ENCODE data around the gene F2RL2.

The F2RL2 gene

GRCh38 chr5:76642390-76643040 lies 19.3 kb upstream of the F2RL2 start:
- TF ChIP-seq, protein P1, sequence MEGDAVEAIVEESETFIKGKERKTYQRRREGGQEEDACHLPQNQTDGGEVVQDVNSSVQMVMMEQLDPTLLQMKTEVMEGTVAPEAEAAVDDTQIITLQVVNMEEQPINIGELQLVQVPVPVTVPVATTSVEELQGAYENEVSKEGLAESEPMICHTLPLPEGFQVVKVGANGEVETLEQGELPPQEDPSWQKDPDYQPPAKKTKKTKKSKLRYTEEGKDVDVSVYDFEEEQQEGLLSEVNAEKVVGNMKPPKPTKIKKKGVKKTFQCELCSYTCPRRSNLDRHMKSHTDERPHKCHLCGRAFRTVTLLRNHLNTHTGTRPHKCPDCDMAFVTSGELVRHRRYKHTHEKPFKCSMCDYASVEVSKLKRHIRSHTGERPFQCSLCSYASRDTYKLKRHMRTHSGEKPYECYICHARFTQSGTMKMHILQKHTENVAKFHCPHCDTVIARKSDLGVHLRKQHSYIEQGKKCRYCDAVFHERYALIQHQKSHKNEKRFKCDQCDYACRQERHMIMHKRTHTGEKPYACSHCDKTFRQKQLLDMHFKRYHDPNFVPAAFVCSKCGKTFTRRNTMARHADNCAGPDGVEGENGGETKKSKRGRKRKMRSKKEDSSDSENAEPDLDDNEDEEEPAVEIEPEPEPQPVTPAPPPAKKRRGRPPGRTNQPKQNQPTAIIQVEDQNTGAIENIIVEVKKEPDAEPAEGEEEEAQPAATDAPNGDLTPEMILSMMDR (IDR thresholded peaks at IDR 0.05): no peak
- no peak overlapping the region for H3K27ac ChIP-seq
- no peak for DNase-seq (ENCODE audit: low spot score)
- H3K4me3 ChIP-seq: no peak overlapping the region

DNA sequence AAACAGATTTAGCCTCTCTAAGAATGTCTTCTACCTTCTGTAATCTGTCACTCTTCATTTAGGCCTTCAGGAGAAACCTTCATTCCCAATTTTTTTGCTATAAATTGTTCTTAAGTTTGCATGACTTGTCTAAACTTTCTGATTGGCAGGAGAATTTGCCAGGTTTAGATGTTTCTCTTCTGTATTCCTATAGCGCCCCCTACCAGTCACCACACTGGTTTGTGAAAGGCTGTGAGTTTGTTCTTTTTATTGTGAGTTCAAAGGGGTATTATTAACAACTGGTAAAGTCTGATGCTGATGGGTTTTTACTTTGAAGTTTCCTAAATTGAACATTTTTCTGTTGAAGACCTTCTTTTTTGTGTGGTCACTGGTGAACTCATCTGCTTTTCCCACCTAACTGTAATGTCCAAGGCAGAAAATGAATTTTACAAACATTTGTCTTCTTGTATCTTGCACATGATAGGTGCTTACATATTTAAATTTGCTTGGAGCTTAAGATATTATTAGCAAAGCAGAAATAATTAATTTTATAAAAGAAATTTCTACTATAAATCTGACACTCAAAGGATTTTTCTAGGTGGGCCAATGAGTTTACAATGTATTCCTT lies 18.4 kb upstream of the F2RL2 start:
- no peak overlapping the region for H3K4me3 ChIP-seq
- DNase-seq (ENCODE audit: low spot score): no peak
- H3K27ac ChIP-seq: no peak overlapping the region
- TF ChIP-seq, protein P1 (IDR thresholded peaks at IDR 0.05): peak; percentile 29

DNA sequence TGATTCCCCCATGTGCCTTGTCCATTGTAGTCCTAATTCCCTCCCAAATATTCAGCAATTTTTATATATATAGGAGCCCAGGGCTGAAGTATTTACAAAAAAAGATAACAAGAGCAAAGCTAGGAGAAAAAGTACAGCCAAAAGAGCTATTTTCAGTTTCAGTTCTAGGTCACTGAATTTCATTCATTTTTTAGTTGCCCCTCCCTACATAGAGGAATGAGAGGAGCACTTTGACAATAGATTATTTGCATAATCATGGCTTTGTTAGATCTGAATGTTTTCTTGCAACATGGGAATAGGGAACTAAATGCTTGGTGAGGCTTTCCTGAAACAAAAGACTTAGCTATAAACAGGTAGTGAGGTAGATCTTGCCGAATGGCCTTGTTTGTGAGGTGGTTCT lies 15.3 kb upstream of the F2RL2 start:
- TF ChIP-seq, protein P1 (IDR thresholded peaks at IDR 0.05): no peak
- no peak for DNase-seq (ENCODE audit: low spot score)
- no peak overlapping the region for H3K27ac ChIP-seq
- no peak overlapping the region for H3K4me3 ChIP-seq

DNA sequence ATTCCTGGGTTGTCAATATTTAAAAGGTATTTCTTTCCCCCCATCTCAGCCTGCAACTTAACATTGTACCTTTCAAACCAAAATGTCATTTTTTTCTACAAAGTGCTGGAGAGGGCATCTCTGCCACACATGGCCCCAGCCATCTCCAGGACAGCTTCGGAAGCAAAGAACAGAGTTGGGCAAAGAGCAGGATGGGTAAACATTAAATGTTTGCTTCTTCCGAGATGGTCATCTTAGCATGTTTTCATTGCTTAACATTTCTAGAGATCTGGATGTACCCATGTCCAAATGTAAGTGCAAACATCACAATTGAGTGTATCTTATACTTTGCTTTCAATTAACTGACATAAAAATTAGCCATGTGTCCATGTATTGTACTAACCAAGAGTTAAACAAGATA lies 14.3 kb upstream of the F2RL2 start:
- no peak overlapping the region for H3K4me3 ChIP-seq

GRCh38 chr5:76634661-76635060 lies 11.5 kb upstream of the F2RL2 start:
- DNase-seq (ENCODE audit: low spot score): no peak
- no peak overlapping the region for H3K4me3 ChIP-seq

More for the DNA sequence above, 14.3 kb upstream of the F2RL2 start:
- no peak for DNase-seq (ENCODE audit: low spot score)
- TF ChIP-seq, protein P1 (IDR thresholded peaks at IDR 0.05): no peak
- H3K27ac ChIP-seq: no peak overlapping the region

GRCh38 chr5:76626738-76627137 lies 3.5 kb upstream of the F2RL2 start:
- Histone ChIP-seq H3K27ac (no peak overlapping the region), H3K4me3 (no peak overlapping the region)
- TF ChIP-seq, protein P1 (IDR thresholded peaks at IDR 0.05): no peak
- no peak for DNase-seq (ENCODE audit: low spot score)

More at GRCh38 chr5:76634661-76635060, 11.5 kb upstream of the F2RL2 start:
- TF ChIP-seq, protein P1 (IDR thresholded peaks at IDR 0.05): no peak
- H3K27ac ChIP-seq: no peak overlapping the region

Data from coronary artery (tissue), 2 donors.